KMS-11 (cell line): Measurements from ENCODE around the gene PIK3C2B.

Source experiments
- H2AFZ ChIP-seq: fragments of 200-600 bp; sonication (generic); 2 replicates; pipeline ENCODE4 v1.6.1; 2016; ENCODE audit warnings: antibody characterized with exemption, mixed run types, low read depth
- H3K27ac ChIP-seq: fragments of 200-600 bp; sonication (generic); 2 replicates; pipeline ENCODE4 v1.6.1; 2016; ENCODE audit warnings: mild to moderate bottlenecking, mixed run types
- H3K27me3 ChIP-seq: fragments of 200-600 bp; sonication (generic); 2 replicates; pipeline ENCODE4 v1.6.1; 2017; ENCODE audit warnings: mild to moderate bottlenecking, low read depth, mixed run types, moderate library complexity; ENCODE audit not compliant: insufficient read depth
- H3K36me3 ChIP-seq: fragments of 200-600 bp; sonication (generic); 2 replicates; pipeline ENCODE4 v1.6.1; 2017; ENCODE audit warnings: mild to moderate bottlenecking, mixed run types; ENCODE audit not compliant: insufficient read depth
- H3K4me1 ChIP-seq: fragments of 200-600 bp; sonication (generic); 2 replicates; pipeline ENCODE4 v1.6.1; 2016; ENCODE audit warnings: mild to moderate bottlenecking, low read depth, mixed run types; ENCODE audit not compliant: poor library complexity, severe bottlenecking
- H3K4me2 ChIP-seq: fragments of 200-600 bp; sonication (generic); 2 replicates; pipeline ENCODE4 v1.7.0; 2016; ENCODE audit warnings: mild to moderate bottlenecking, mixed run types
- H3K4me3 ChIP-seq: fragments of 200-600 bp; sonication (generic); IDR thresholded peaks from 2 replicates; pipeline ENCODE4 v1.6.1; 2017; ENCODE audit warnings: low read depth, low read length, mixed read lengths; ENCODE audit not compliant: insufficient read depth
- H3K79me2 ChIP-seq: fragments of 200-600 bp; sonication (generic); 2 replicates; pipeline ENCODE4 v1.6.1; 2016; ENCODE audit warnings: low read depth, mixed run types; ENCODE audit not compliant: insufficient read depth
- H3K9ac ChIP-seq: fragments of 200-600 bp; sonication (generic); 2 replicates; pipeline ENCODE4 v1.6.1; 2016; ENCODE audit warnings: mild to moderate bottlenecking, mixed run types
- H4K20me1 ChIP-seq: fragments of 200-600 bp; sonication (generic); 2 replicates; pipeline ENCODE4 v1.6.1; 2016; ENCODE audit warnings: mild to moderate bottlenecking, mixed run types; ENCODE audit not compliant: insufficient read depth
- CTCF ChIP-seq: fragments of 200-600 bp; sonication (generic); conservative IDR thresholded peaks from 2 replicates; pipeline ENCODE4 v1.6.1; 2017; ENCODE audit warnings: low read depth, mild to moderate bottlenecking, antibody characterized with exemption, low read length, moderate library complexity, mixed read lengths

The PIK3C2B gene

DNA sequence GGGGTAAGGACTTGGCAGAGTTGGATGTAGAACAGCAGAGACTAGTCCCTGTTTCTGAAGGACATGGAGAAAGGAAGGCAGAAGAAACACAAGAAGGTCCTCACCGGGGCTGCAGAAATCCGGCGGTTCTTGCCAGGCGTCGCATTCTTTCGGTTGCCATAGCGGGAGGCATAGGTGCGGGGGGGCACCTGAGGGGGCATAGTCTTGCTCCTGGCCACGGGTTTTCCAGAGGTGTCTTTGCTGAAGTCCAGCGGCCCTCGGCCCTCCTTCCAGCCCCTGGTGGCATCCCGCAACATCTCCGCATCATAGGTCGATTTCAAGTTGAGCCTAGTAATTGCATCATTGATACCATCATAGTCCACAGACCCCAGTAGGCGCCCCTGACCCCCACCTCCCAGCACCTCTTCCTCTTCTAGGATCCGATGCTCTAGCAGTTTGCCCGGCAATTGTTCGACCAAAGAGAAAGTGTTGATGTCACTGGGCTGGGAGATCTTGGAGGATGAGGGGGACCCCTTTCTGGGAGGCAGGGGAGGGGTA lies 25.8 kb downstream of the PIK3C2B start:
- Histone ChIP-seq H3K36me3 (no peaks in the 10 kb centered on the region), H3K27me3 (no peaks in the 10 kb centered on the region), H3K9ac (no peak overlapping the region), H3K4me1 (no peaks in the 10 kb centered on the region), H3K4me3 (no peak overlapping the region), H3K4me2 (no peak overlapping the region), H4K20me1 (no peaks in the 10 kb centered on the region), H3K27ac (no peak overlapping the region), H2AFZ (no peak overlapping the region), H3K79me2 (no peaks in the 10 kb centered on the region)
- no peak for TF ChIP-seq CTCF

DNA sequence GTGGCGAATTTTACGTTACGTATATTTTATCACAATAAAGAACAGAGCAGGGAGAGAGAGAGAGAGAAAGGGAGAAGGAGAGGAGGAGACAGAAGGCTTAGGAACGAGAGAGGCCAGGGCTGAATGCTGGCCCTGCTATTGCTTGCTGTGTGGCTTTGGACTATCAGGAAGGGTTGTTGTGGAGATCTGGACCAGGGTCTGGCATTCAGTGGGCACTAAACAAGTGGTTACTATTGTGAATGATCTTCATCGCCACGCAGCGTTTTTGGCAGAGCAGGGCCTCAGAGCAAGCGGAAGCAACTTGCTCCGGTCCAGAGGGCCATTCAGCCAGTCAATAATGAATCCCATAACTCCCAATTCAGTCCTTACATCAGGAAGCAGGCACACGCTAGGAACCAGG lies 26.4 kb downstream of the PIK3C2B start:
- H3K27ac ChIP-seq: no peak overlapping the region
- H3K27me3 ChIP-seq: no peaks in the 10 kb centered on the region
- no peaks in the 10 kb centered on the region for H3K36me3 ChIP-seq
- H3K4me3 ChIP-seq: no peak overlapping the region
- H3K79me2 ChIP-seq: no peaks in the 10 kb centered on the region
- no peaks in the 10 kb centered on the region for H3K4me1 ChIP-seq
- H3K9ac ChIP-seq: no peak overlapping the region
- H3K4me2 ChIP-seq: no peak overlapping the region
- TF ChIP-seq CTCF: no peak
- no peak overlapping the region for H2AFZ ChIP-seq
- no peaks in the 10 kb centered on the region for H4K20me1 ChIP-seq

DNA sequence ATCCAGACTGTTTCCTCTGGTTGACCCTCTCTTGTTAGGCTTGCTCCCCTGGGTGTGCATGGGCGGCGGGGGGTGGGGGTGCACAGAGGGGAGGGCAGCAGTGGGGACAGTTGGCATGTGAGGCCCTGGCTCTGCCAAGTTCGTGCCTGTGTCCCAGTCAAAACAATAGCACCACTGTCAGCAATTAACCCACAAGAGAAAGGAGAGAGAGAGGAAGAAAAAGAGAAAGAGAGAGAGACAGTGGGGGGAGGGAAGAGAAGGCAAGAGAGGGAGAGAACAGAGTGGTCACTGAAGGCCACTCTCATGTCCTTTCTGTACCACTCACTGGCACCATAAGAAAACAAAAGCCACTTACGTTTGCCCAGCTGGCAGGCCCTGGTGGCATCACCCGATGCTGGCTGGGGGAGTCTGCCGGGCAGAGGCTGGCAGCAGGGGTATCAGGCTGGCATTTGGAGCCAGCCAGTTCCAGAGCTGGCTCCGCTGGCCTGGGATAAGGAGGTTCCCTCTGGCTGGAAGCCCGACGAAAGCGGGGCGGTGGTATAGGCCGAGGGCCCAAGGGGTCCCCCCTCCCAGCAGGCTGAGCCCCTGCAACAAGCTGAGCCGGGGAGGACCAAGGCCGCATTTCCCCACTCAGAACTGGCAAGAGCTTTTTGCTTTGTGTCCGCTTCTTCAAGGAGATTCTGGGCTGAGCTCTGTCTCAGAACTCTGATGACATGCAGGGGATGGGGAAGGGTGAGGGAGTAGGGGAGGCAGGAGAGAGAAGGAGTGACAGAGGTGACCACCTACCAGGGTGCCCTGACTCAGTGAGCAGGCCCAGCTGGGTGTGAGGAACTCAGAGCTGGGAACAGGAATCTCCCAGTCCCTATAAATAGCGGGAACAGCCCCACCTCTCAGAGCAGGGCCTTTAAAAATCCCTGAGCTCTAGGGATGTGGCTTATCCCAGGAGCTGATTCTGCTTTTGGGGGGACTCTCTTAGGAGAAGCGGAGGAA lies 27.9 kb downstream of the PIK3C2B start:
- Histone ChIP-seq H3K27me3 (no peaks in the 10 kb centered on the region), H3K4me3 (no peak overlapping the region), H3K27ac (no peak overlapping the region), H2AFZ (no peak overlapping the region), H3K4me2 (no peak overlapping the region), H3K36me3 (no peaks in the 10 kb centered on the region), H3K4me1 (no peaks in the 10 kb centered on the region), H3K9ac (no peak overlapping the region), H4K20me1 (no peaks in the 10 kb centered on the region), H3K79me2 (no peaks in the 10 kb centered on the region)
- no peak for TF ChIP-seq CTCF

DNA sequence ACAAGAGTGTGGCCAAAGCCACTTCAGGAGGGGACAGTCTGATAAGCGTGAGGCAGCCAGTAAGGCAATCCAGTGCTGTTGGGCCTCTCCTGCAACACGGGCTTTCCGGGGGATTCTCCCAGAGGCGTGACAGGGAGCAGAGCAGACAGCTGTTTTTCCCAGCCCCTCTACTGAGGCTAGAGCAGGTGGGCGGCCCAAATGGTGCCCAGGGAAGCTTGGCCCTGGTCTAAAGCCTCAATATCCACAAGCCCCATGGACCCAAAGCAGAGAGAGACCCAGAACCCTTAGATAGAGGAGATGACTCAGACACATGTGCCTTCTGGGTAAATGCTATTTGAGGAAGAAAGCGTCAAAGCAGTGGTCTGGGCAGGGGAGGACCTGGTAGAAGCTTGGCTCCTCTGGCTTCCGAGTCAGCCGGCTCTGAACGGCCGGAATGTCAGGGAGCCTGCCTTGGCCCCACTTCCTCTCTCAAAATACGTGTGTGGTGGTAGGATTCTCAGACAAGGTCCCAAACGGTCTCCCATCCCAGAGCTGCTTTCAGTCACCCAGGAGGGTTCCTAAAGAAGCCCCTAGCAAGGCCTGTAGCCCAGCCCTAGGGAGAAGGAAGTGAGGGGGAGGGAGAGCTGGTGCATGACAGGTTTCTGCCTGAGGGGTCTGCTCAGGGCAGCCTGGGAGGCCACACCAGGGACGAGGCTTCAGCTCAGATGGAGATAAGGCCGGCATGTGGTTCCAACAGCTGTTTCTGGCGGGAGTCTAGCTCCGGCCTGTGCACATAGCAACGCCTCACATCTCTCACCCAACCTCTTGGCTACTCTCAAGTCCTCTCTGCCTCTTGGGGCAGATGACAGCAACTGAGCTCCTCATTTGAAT lies 28.8 kb downstream of the PIK3C2B start:
- no peaks in the 10 kb centered on the region for H3K79me2 ChIP-seq
- H2AFZ ChIP-seq: no peak overlapping the region
- no peaks in the 10 kb centered on the region for H3K4me1 ChIP-seq
- no peaks in the 10 kb centered on the region for H3K36me3 ChIP-seq
- no peaks in the 10 kb centered on the region for H3K27me3 ChIP-seq
- H3K9ac ChIP-seq: no peak overlapping the region
- no peaks in the 10 kb centered on the region for H4K20me1 ChIP-seq
- no peak for TF ChIP-seq CTCF
- H3K27ac ChIP-seq: no peak overlapping the region
- no peak overlapping the region for H3K4me3 ChIP-seq
- no peak overlapping the region for H3K4me2 ChIP-seq
